HepG2 (cell line): ENCODE results near the gene EDC3. TPM values are rescaled to one million over a fixed set of nuclear protein-coding genes. Genes with fewer than 3 reads are reported as not detected.
A peak's percentile ranks its signal among the peaks of the same experiment; 100 is the strongest.

Experiments
- ARNTL ChIP-seq: sonication (generic); formaldehyde crosslinking; IDR thresholded peaks from 2 replicates; pipeline ENCODE4 v1.4.0; 2020; ENCODE audit warnings: mild to moderate bottlenecking, missing genetic modification reagents
- CC2D1A ChIP-seq: sonication (generic); formaldehyde crosslinking; IDR thresholded peaks from 2 replicates; pipeline ENCODE4 v1.8.1; 2023; ENCODE audit warnings: mild to moderate bottlenecking, missing genetic modification reagents
- FOXP1 ChIP-seq, 2 experiments: fragments of 450-650 bp in 1 of 2; IDR thresholded peaks; 2 replicates each; pipeline ENCODE4 v1.6.1; 2017 to 2018; ENCODE audit warnings: antibody characterized with exemption in 1 of 2
- HOXA5 ChIP-seq: sonication (generic); formaldehyde crosslinking; IDR thresholded peaks from 2 replicates; pipeline ENCODE4 v1.4.0; 2020; ENCODE audit warnings: missing genetic modification reagents
- KDM4B ChIP-seq: sonication (generic); formaldehyde crosslinking; IDR thresholded peaks from 2 replicates; pipeline ENCODE4 v1.4.0; 2020; ENCODE audit warnings: missing genetic modification reagents
- SIX4 ChIP-seq: sonication (generic); formaldehyde crosslinking; IDR thresholded peaks from 2 replicates; pipeline ENCODE4 v1.4.0; 2020; ENCODE audit warnings: missing genetic modification reagents
- SUZ12 ChIP-seq: fragments of 150-350 bp; IDR thresholded peaks from 2 replicates; pipeline ENCODE4 v1.6.1; 2014; ENCODE audit warnings: low read depth, low read length
- ZNF431 ChIP-seq: sonication (generic); formaldehyde crosslinking; IDR thresholded peaks from 2 replicates; pipeline ENCODE4 v1.9.0; 2022; ENCODE audit warnings: missing genetic modification reagents, low read depth, mild to moderate bottlenecking, borderline replicate concordance
- ZNF839 ChIP-seq: sonication (generic); formaldehyde crosslinking; IDR thresholded peaks from 2 replicates; pipeline ENCODE4 v1.4.0; 2020; ENCODE audit warnings: missing genetic modification reagents, mild to moderate bottlenecking, borderline replicate concordance
- polyA plus RNA-seq, 8 experiments: library from polyadenylated mRNA; depleted of rRNA in 3 of 8; stranded (reverse) in 7 of 8; unstranded in 1 of 8; fragments of >200 nt; fragmentation: Illumina TruSeq in 4 of 8; extraction: Trizol in 4 of 8; gene quantifications; 2 replicates each; pipeline versions ENCODE4 v1.2.1 to v1.2.3, GENCODE V29; 2011 to 2016; ENCODE audit warnings: low read depth in 4 of 8, missing spikeins in 1 of 8, mixed read lengths in 1 of 8; ENCODE audit not compliant: insufficient read depth in 1 of 8
- total RNA-seq, 5 experiments: library from RNA; depleted of rRNA; stranded (reverse); fragments of >200 nt; fragmentation: Illumina TruSeq; extraction: Trizol; gene quantifications; 2 replicates each; pipeline ENCODE4 v1.2.3, GENCODE V29; 2016; ENCODE audit warnings: low read depth in 1 of 5
- TF ChIP-seq, protein P1 (sequence below): sonication (generic); formaldehyde crosslinking; IDR thresholded peaks from 2 replicates; pipeline ENCODE4 v1.5.0; 2020; ENCODE audit warnings: mild to moderate bottlenecking, missing genetic modification reagents, borderline replicate concordance
- TF ChIP-seq, protein P2 (sequence below), 2 experiments: sonication (generic) in 1 of 2; formaldehyde crosslinking in 1 of 2; IDR thresholded peaks; 2 replicates each; pipeline versions ENCODE4 v1.4.0 to v1.6.1; 2018 to 2020; ENCODE audit warnings: missing genetic modification reagents in 2 of 2, borderline replicate concordance in 1 of 2, low read depth in 1 of 2, mild to moderate bottlenecking in 1 of 2, missing biosample characterization in 1 of 2
- TF ChIP-seq, protein P3 (sequence below): sonication (generic); formaldehyde crosslinking; IDR thresholded peaks from 2 replicates; pipeline ENCODE4 v1.5.1; 2020; ENCODE audit warnings: missing genetic modification reagents, mild to moderate bottlenecking, borderline replicate concordance
- TF ChIP-seq, protein P4 (sequence below): sonication (generic); formaldehyde crosslinking; IDR thresholded peaks from 2 replicates; pipeline ENCODE4 v1.4.0; 2020; ENCODE audit warnings: missing genetic modification reagents

EDC3 gene
- total and polyA plus RNA-seq, 2 of the 13 experiments (the other 11 are each of a cell fraction or from before 2014, with no cell fraction given), result 17.4 to 32.0 TPM

DNA sequence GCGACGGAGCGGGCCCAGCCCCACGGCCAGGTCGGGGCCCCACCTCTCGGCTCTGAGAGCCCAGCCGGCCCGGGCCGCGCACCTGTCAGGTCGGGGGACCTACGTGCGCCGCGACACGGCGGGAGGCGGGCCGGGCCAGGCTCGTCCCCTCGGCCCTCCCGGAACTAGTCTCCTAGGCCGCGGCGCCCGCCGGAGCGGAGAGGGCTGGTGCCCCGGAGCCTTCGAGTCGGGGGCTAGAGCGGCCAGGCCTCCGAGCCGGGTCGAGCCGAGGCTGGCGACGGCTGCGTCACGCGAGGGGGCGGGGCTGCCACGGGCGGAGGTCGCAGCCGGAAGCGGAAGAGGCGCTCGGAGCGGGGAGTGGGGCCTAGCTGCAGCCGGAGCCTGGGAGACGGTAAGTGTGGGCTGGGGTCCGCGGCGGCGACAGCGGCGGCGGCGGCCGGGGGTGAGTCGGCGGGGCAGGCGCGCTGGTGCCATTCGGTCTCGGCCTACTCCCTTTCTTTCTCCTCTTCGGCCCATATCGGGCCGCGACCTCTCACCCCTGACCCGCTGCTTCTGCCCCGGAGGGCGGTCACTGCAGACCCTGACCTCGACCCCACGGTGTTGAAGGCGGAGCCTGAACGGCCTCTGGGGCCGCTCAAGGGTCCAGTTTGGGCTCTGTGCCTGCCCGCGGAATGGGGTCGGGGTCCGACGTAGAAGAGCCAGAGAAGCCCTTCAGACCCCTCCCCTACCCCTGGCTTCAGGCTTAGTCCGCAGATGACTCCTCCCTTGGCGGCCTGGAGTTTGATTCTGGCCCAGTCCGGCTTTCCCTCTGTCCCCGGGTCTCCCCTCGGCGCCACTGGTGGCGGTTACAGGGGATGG is 80.1 kb downstream of the EDC3 start, which contains the start of gene CLK3 (continued):
- TF ChIP-seq, protein P1, sequence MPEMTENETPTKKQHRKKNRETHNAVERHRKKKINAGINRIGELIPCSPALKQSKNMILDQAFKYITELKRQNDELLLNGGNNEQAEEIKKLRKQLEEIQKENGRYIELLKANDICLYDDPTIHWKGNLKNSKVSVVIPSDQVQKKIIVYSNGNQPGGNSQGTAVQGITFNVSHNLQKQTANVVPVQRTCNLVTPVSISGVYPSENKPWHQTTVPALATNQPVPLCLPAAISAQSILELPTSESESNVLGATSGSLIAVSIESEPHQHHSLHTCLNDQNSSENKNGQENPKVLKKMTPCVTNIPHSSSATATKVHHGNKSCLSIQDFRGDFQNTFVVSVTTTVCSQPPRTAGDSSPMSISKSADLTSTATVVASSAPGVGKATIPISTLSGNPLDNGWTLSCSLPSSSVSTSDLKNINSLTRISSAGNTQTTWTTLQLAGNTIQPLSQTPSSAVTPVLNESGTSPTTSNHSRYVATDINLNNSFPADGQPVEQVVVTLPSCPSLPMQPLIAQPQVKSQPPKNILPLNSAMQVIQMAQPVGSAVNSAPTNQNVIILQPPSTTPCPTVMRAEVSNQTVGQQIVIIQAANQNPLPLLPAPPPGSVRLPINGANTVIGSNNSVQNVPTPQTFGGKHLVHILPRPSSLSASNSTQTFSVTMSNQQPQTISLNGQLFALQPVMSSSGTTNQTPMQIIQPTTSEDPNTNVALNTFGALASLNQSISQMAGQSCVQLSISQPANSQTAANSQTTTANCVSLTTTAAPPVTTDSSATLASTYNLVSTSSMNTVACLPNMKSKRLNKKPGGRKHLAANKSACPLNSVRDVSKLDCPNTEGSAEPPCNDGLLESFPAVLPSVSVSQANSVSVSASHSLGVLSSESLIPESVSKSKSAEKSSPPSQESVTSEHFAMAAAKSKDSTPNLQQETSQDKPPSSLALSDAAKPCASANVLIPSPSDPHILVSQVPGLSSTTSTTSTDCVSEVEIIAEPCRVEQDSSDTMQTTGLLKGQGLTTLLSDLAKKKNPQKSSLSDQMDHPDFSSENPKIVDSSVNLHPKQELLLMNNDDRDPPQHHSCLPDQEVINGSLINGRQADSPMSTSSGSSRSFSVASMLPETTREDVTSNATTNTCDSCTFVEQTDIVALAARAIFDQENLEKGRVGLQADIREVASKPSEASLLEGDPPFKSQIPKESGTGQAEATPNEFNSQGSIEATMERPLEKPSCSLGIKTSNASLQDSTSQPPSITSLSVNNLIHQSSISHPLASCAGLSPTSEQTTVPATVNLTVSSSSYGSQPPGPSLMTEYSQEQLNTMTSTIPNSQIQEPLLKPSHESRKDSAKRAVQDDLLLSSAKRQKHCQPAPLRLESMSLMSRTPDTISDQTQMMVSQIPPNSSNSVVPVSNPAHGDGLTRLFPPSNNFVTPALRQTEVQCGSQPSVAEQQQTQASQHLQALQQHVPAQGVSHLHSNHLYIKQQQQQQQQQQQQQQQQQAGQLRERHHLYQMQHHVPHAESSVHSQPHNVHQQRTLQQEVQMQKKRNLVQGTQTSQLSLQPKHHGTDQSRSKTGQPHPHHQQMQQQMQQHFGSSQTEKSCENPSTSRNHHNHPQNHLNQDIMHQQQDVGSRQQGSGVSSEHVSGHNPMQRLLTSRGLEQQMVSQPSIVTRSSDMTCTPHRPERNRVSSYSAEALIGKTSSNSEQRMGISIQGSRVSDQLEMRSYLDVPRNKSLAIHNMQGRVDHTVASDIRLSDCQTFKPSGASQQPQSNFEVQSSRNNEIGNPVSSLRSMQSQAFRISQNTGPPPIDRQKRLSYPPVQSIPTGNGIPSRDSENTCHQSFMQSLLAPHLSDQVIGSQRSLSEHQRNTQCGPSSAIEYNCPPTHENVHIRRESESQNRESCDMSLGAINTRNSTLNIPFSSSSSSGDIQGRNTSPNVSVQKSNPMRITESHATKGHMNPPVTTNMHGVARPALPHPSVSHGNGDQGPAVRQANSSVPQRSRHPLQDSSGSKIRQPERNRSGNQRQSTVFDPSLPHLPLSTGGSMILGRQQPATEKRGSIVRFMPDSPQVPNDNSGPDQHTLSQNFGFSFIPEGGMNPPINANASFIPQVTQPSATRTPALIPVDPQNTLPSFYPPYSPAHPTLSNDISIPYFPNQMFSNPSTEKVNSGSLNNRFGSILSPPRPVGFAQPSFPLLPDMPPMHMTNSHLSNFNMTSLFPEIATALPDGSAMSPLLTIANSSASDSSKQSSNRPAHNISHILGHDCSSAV (CRISPR knock-in tag), result no peak
- no peak for TF ChIP-seq FOXP1 (IDR thresholded peaks at IDR 0.05)
- no peak for TF ChIP-seq FOXP1 (CRISPR knock-in tag; IDR thresholded peaks at IDR 0.05)
- TF ChIP-seq, protein P2, sequence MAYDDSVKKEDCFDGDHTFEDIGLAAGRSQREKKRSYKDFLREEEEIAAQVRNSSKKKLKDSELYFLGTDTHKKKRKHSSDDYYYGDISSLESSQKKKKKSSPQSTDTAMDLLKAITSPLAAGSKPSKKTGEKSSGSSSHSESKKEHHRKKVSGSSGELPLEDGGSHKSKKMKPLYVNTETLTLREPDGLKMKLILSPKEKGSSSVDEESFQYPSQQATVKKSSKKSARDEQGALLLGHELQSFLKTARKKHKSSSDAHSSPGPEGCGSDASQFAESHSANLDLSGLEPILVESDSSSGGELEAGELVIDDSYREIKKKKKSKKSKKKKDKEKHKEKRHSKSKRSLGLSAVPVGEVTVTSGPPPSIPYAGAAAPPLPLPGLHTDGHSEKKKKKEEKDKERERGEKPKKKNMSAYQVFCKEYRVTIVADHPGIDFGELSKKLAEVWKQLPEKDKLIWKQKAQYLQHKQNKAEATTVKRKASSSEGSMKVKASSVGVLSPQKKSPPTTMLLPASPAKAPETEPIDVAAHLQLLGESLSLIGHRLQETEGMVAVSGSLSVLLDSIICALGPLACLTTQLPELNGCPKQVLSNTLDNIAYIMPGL (CRISPR knock-in tag; IDR thresholded peaks at IDR 0.05; ENCODE audit: borderline replicate concordance in 1 of 2, low read depth in 1 of 2), result peak; percentile 63 to 92; a peak in 3 of 4 replicates
- TF ChIP-seq KDM4B (CRISPR knock-in tag), result no peak
- TF ChIP-seq, protein P3, sequence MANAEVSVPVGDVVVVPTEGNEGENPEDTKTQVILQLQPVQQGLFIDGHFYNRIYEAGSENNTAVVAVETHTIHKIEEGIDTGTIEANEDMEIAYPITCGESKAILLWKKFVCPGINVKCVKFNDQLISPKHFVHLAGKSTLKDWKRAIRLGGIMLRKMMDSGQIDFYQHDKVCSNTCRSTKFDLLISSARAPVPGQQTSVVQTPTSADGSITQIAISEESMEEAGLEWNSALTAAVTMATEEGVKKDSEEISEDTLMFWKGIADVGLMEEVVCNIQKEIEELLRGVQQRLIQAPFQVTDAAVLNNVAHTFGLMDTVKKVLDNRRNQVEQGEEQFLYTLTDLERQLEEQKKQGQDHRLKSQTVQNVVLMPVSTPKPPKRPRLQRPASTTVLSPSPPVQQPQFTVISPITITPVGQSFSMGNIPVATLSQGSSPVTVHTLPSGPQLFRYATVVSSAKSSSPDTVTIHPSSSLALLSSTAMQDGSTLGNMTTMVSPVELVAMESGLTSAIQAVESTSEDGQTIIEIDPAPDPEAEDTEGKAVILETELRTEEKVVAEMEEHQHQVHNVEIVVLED (CRISPR knock-in tag), result peak; percentile 88
- 0 out of 2 replicates have a peak, but pooled peaks have one; percentile 36 for TF ChIP-seq CC2D1A (CRISPR knock-in tag)
- TF ChIP-seq, protein P4, sequence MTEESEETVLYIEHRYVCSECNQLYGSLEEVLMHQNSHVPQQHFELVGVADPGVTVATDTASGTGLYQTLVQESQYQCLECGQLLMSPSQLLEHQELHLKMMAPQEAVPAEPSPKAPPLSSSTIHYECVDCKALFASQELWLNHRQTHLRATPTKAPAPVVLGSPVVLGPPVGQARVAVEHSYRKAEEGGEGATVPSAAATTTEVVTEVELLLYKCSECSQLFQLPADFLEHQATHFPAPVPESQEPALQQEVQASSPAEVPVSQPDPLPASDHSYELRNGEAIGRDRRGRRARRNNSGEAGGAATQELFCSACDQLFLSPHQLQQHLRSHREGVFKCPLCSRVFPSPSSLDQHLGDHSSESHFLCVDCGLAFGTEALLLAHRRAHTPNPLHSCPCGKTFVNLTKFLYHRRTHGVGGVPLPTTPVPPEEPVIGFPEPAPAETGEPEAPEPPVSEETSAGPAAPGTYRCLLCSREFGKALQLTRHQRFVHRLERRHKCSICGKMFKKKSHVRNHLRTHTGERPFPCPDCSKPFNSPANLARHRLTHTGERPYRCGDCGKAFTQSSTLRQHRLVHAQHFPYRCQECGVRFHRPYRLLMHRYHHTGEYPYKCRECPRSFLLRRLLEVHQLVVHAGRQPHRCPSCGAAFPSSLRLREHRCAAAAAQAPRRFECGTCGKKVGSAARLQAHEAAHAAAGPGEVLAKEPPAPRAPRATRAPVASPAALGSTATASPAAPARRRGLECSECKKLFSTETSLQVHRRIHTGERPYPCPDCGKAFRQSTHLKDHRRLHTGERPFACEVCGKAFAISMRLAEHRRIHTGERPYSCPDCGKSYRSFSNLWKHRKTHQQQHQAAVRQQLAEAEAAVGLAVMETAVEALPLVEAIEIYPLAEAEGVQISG, result peak; percentile 100
- TF ChIP-seq SIX4 (CRISPR knock-in tag), result 0 out of 2 replicates have a peak, but pooled peaks have one; percentile 31
- TF ChIP-seq ZNF839, result no peak
- TF ChIP-seq ZNF431, result peak; percentile 62; the same call in 1 of the 2 replicates
- peak; percentile 87 for TF ChIP-seq ARNTL
- TF ChIP-seq HOXA5 (CRISPR knock-in tag), result peak; percentile 36
- no peak for TF ChIP-seq SUZ12
